SK-N-SH treated with all-trans-retinoic acid at 6 μM for 48 hours (cell line): ENCODE data around the gene KCTD20.

Experiments used
- ARNTL ChIP-seq: fragments of 450-650 bp; formaldehyde crosslinking; IDR thresholded peaks from 2 replicates; pipeline ENCODE4 v1.5.0; 2020; ENCODE audit warnings: low read depth, mild to moderate bottlenecking, moderate library complexity, borderline replicate concordance
- ESRRG ChIP-seq: fragments of 250-450 bp; sonication (Bioruptor Pico); IDR thresholded peaks from 2 replicates; pipeline ENCODE4 v1.6.1; 2021; ENCODE audit warnings: mild to moderate bottlenecking
- OSR1 ChIP-seq: fragments of 250-450 bp; sonication (Bioruptor Pico); IDR thresholded peaks from 2 replicates; pipeline ENCODE4 v1.8.0; 2022; ENCODE audit warnings: moderate library complexity, mild to moderate bottlenecking, inconsistent platforms
- PATZ1 ChIP-seq: fragments of 250-450 bp; sonication (Bioruptor Pico); IDR thresholded peaks from 2 replicates; pipeline ENCODE4 v1.8.0; 2020; ENCODE audit warnings: mild to moderate bottlenecking, moderate library complexity, borderline replicate concordance
- PPARA ChIP-seq: fragments of 250-450 bp; sonication (Bioruptor Pico); IDR thresholded peaks from 2 replicates; pipeline ENCODE4 v1.5.0; 2020; ENCODE audit warnings: mild to moderate bottlenecking, borderline replicate concordance
- RARB ChIP-seq: fragments of 250-450 bp; sonication (Bioruptor Pico); IDR thresholded peaks from 2 replicates; pipeline ENCODE4 v1.8.0; 2021; ENCODE audit warnings: mild to moderate bottlenecking, moderate library complexity
- ZC3H10 ChIP-seq: fragments of 250-450 bp; sonication (Bioruptor Pico); IDR thresholded peaks from 2 replicates; pipeline ENCODE4 v1.5.1; 2021; ENCODE audit warnings: mild to moderate bottlenecking, moderate library complexity
- ZFP30 ChIP-seq: fragments of 450-650 bp; formaldehyde crosslinking; IDR thresholded peaks from 2 replicates; pipeline ENCODE4 v1.5.0; 2022; ENCODE audit warnings: mild to moderate bottlenecking, moderate library complexity
- ZNF8 ChIP-seq: fragments of 450-650 bp; formaldehyde crosslinking; IDR thresholded peaks from 2 replicates; pipeline ENCODE4 v1.5.0; 2020; ENCODE audit warnings: mild to moderate bottlenecking, moderate library complexity

- TF ChIP-seq ESRRG (no peak), ZNF8 (CRISPR knock-in tag) (no peak), ARNTL (CRISPR knock-in tag) (no peak), PATZ1 (CRISPR knock-in tag) (no peak), ZC3H10 (CRISPR knock-in tag) (no peak), OSR1 (CRISPR knock-in tag) (no peak), PPARA (CRISPR knock-in tag) (no peak), ZFP30 (CRISPR knock-in tag) (no peak), RARB (CRISPR knock-in tag) (no peak)
These were observed 28.3 kb upstream of the KCTD20 start for GRCh38 chr6:36414481-36414880.
